CD4-positive, alpha-beta memory T cell (primary cell): ENCODE data around the gene QARS1. TPM values are rescaled to one million over a fixed set of nuclear protein-coding genes. Genes with fewer than 3 reads are reported as not detected.

Experiments
- CTCF ChIA-PET: fragments of 350-600 bp; sonication (Branson Sonifier 250); formaldehyde crosslinking; loops from one replicate; lab custom pipeline; 2021; ENCODE audit warnings: inconsistent platforms; ENCODE audit not compliant: partially characterized antibody; lab: Charles Lee
- POLR2A ChIA-PET: fragments of 350-600 bp; sonication (Branson Sonifier 250); formaldehyde crosslinking; loops from one replicate; lab custom pipeline; 2021; ENCODE audit not compliant: partially characterized antibody; lab: Charles Lee
- DNase-seq, 5 donors: peaks; one replicate each; pipeline versions ENCODE4 v3.0.0 to v3.0.0-alpha.2; 2020 to 2022; ENCODE audit warnings: mixed read lengths in 1 of 5
- H3K27ac ChIP-seq: one replicate; pipeline ENCODE4 v1.7.0; 2013; ENCODE audit warnings: low read depth, low read length
- H3K27me3 ChIP-seq: 2 replicates; pipeline ENCODE4 v1.7.0; 2013; ENCODE audit warnings: mild to moderate bottlenecking, low read length, moderate library complexity; ENCODE audit not compliant: insufficient read depth
- H3K36me3 ChIP-seq: 2 replicates; pipeline ENCODE4 v1.7.0; 2013; ENCODE audit warnings: mild to moderate bottlenecking, low read length, moderate library complexity; ENCODE audit not compliant: insufficient read depth
- H3K4me1 ChIP-seq: 2 replicates; pipeline ENCODE4 v1.7.0; 2013; ENCODE audit warnings: mild to moderate bottlenecking, low read length, moderate library complexity; ENCODE audit not compliant: insufficient read depth
- H3K4me3 ChIP-seq, 2 donors: one replicate each; pipeline ENCODE4 v1.7.0; 2013; ENCODE audit warnings: low read length in 2 of 2, mild to moderate bottlenecking in 1 of 2
- H3K9me3 ChIP-seq, 2 donors: one replicate each; pipeline ENCODE4 v1.7.0; 2013; ENCODE audit warnings: low read length in 2 of 2, control low read depth in 1 of 2; ENCODE audit not compliant: control insufficient read depth in 1 of 2
- H3K27ac Mint-ChIP-seq, 7 donors: one replicate each; pipeline ENCODE4 v1.8.0; 2020 to 2021; ENCODE audit warnings: mixed read lengths in 7 of 7, mild to moderate bottlenecking in 6 of 7, inconsistent platforms in 3 of 7, moderate library complexity in 3 of 7
- H3K27me3 Mint-ChIP-seq, 2 donors: one replicate each; pipeline ENCODE4 v1.8.0; 2020 to 2021; ENCODE audit warnings: mixed read lengths in 2 of 2
- H3K36me3 Mint-ChIP-seq, 2 donors: one replicate each; pipeline ENCODE4 v1.8.0; 2020 to 2021; ENCODE audit warnings: mixed read lengths in 2 of 2, inconsistent platforms in 1 of 2, mild to moderate bottlenecking in 1 of 2
- H3K4me1 Mint-ChIP-seq, 4 donors: one replicate each; pipeline ENCODE4 v1.8.0; 2020 to 2021; ENCODE audit warnings: mixed read lengths in 4 of 4, mild to moderate bottlenecking in 1 of 4
- H3K4me3 Mint-ChIP-seq, 8 donors: one replicate each; pipeline ENCODE4 v1.8.0; 2020 to 2021; ENCODE audit warnings: mixed read lengths in 8 of 8, mild to moderate bottlenecking in 7 of 8, moderate library complexity in 6 of 8, inconsistent platforms in 3 of 8
- H3K9me3 Mint-ChIP-seq, 8 donors: one replicate each; pipeline ENCODE4 v1.8.0; 2020 to 2021; ENCODE audit warnings: mixed read lengths in 8 of 8, mild to moderate bottlenecking in 5 of 8, inconsistent platforms in 3 of 8, moderate library complexity in 1 of 8
- intact Hi-C: fragments of 100-400 bp; cut with micrococcal nuclease; formaldehyde crosslinking; loops from one replicate; pipeline ENCODE4 v1.15.1; 2023
- polyA plus RNA-seq, 2 donors: library from polyadenylated mRNA; unstranded; fragments of 300-500 nt; fragmentation: Illumina TruSeq; gene quantifications; one replicate each; pipeline ENCODE4 v1.2.3, GENCODE V29; 2021
- total RNA-seq, 2 experiments: library from RNA; stranded (reverse); gene quantifications; one replicate each; pipeline ENCODE4 v1.2.3, GENCODE V29; 2021

Gene QARS1
- total and polyA plus RNA-seq, 4 experiments from 2014 or later = 102 to 199 (median 157) TPM

DNA sequence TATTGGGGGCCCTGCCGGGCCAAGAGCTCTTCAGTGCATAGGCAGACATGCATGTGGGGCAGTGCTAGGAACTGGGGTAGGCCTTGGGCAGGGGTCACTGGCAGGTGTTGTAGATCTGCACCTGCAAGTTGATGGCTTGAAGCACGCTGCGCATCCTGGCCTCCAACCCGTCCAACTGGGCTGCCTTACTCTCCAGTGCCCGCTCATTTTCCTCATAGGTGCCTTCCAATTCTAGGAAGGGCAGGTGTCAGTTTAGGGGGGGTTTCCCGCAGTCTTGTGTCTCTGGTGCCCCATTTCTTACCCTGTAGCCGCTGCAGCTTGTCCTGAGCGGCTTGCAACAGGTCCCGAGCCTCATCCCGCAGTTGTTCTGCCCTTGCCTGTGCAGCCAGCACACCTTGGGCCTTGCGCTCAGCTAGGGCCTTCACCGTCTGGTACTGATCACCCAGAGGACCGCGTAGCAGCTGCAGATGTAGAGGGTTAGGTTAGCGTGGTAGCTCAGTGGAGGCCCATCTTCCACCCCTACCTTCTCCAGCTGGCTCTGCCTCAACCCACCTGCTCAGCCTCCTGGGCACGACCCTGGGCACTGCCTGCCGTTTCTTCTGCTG lies 16.7 kb upstream of the QARS1 start:
- H3K9me3 ChIP-seq = no peaks in the 10 kb centered on the region
- Mint-ChIP-seq H3K9me3 (no peaks in the 10 kb centered on the region), H3K4me3 (peak overlapping the region; percentile 53 to 90 (median 88)), H3K27me3 (no peaks in the 10 kb centered on the region), H3K36me3 (peaks cover 13 to 15% of the 10 kb centered on the region in 2 donors), H3K27ac (peak overlapping the region; percentile 70 to 95 (median 92)), H3K4me1 (peaks cover 7 to 33% (median 19%) of the 10 kb centered on the region in 4 donors)
- ChIA-PET CTCF (interaction anchor here (0.9 to 3.2 kb wide), 9 partner anchors 16 to 133 kb away, joined by 3 to 24 read pairs (median 4); partner anchors contain the start of genes NDUFAF3, P4HTM, QARS1 and QRICH1), POLR2A (interaction anchor here (0.6 to 5.9 kb wide), 27 partner anchors 9 to 1115 kb away, joined by 3 to 105 read pairs (median 5); partner anchors contain the start of genes ARIH2, BSN, CCDC71 and DAG1)
- H3K4me1 ChIP-seq = peaks cover 26% of the 10 kb centered on the region
- no peaks in the 10 kb centered on the region for H3K27me3 ChIP-seq
- peak overlapping the region in 1 of 2 donors; percentile 94 for H3K4me3 ChIP-seq
- DNase-seq = peak in 1 of 5 donors; percentile 4
- peaks cover 18% of the 10 kb centered on the region for H3K36me3 ChIP-seq
- intact Hi-C loops = loop anchor here (2.0 kb wide), 2 partner anchors 38 to 50 kb away; partner anchors contain the start of gene KLHDC8B
- H3K27ac ChIP-seq = peak overlapping the region; percentile 92

GRCh38 chr3:49120438-49121131 lies 16.0 kb upstream of the QARS1 start, which contains the start of gene USP19:
USP19 (minus strand) TSS chr3:49120823; CDS start chr3:49119145, 1,678 bp downstream.
- POLR2A ChIA-PET = interaction anchor here (0.6 to 5.9 kb wide), 27 partner anchors 10 to 1116 kb away, joined by 3 to 105 read pairs (median 5); partner anchors contain the start of genes ARIH2, BSN, CCDC71 and DAG1
- H3K36me3 ChIP-seq = peaks cover 25% of the 10 kb centered on the region
- H3K27me3 ChIP-seq = no peaks in the 10 kb centered on the region

DNA sequence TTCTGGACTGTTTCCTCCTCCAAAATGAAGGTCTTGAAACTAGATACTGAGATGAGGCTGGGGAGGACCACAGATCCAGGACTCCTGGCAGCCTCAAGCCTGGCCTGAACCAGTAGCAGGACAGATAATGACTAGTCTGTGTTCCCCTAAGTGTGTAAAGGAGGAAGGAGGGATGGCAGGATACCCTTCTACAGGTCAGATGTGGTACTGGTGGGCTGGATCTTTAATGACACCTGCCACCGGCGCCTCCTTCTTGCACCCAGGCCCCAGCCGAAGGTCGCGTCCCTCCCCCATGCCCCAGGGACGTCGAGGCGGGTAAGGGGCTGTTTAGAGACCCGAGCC lies 15.5 kb upstream of the QARS1 start:
- intact Hi-C loops = loop anchor here (1.0 to 2.0 kb wide), 4 partner anchors 16 to 51 kb away; partner anchors contain the start of genes KLHDC8B, QARS1 and QRICH1
- peak in 2 of 5 donors; percentile 14 to 16 for DNase-seq

More at GRCh38 chr3:49120438-49121131, 16.0 kb upstream of the QARS1 start, which contains the start of gene USP19:
- CTCF ChIA-PET = interaction anchor here (0.9 to 3.2 kb wide), 9 partner anchors 10 to 132 kb away, joined by 3 to 24 read pairs (median 4); partner anchors contain the start of genes NDUFAF3, P4HTM, QARS1 and QRICH1
- peak within 1 kb of the TSS; percentile 92 for H3K27ac ChIP-seq
- Mint-ChIP-seq H3K9me3 (no peaks in the 10 kb centered on the region), H3K27me3 (no peaks in the 10 kb centered on the region), H3K27ac (peak within 1 kb of the TSS; percentile 88 to 95 (median 92)), H3K4me3 (peak within 1 kb of the TSS; percentile 86 to 90 (median 89)), H3K4me1 (peaks cover 7 to 35% (median 19%) of the 10 kb centered on the region in 4 donors), H3K36me3 (peaks cover 18 to 21% of the 10 kb centered on the region in 2 donors)
- H3K4me1 ChIP-seq = peaks cover 26% of the 10 kb centered on the region
- intact Hi-C loops = loop anchor here (1.0 to 2.0 kb wide), 4 partner anchors 16 to 50 kb away; partner anchors contain the start of genes KLHDC8B, QARS1 and QRICH1
- H3K4me3 ChIP-seq = peak within 1 kb of the TSS; percentile 45 to 94
- H3K9me3 ChIP-seq = no peaks in the 10 kb centered on the region
- DNase-seq = peak; percentile 94 to 95 (median 95)

DNA sequence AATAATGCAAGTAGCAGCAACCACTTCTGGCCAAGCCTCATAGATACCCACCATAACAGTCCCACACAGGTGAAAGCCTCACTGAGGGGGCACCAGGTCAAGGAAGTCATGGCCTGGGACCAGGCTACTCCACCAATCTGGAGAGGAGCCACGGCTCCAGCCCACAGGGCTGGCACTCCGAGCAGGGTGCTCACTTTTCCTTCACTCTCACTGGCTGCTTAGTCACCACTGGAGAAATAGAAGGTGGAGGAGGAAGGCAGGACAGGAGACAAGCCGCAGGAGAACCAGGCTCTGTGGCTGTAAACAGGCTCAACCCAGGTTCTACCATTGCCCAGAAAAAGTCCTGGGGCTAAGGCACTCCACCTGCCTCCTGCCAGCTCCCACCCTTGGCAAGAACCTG lies 14.9 kb upstream of the QARS1 start:
- H3K4me1 Mint-ChIP-seq = peaks cover 7 to 35% (median 22%) of the 10 kb centered on the region in 4 donors
- H3K9me3 Mint-ChIP-seq = no peaks in the 10 kb centered on the region
- peak overlapping the region; percentile 45 to 94 for H3K4me3 ChIP-seq
- ChIA-PET CTCF (interaction anchor here (1.0 to 3.2 kb wide), 3 partner anchors 9 to 131 kb away, joined by 3 to 24 read pairs (median 17); partner anchors contain the start of genes P4HTM and QRICH1), POLR2A (interaction anchor here (2.0 to 5.9 kb wide), 4 partner anchors 13 to 402 kb away, joined by 10 to 105 read pairs (median 39); partner anchors contain the start of genes IP6K2, QARS1 and QRICH1)
- peaks cover 26% of the 10 kb centered on the region for H3K4me1 ChIP-seq
- H3K27me3 ChIP-seq = no peaks in the 10 kb centered on the region
- H3K27ac Mint-ChIP-seq = peak overlapping the region; percentile 88 to 95 (median 92)
- intact Hi-C loops = no loop called here
- H3K36me3 ChIP-seq = peaks cover 36% of the 10 kb centered on the region
- H3K27me3 Mint-ChIP-seq = no peaks in the 10 kb centered on the region
- H3K36me3 Mint-ChIP-seq = peaks cover 25 to 31% of the 10 kb centered on the region in 2 donors
- no peak for DNase-seq
- no peaks in the 10 kb centered on the region for H3K9me3 ChIP-seq
- peak overlapping the region; percentile 92 for H3K27ac ChIP-seq
- H3K4me3 Mint-ChIP-seq = peak overlapping the region in 7 of 8 donors; percentile 86 to 90 (median 89)

More for the DNA sequence above, 15.5 kb upstream of the QARS1 start:
- H3K4me3 Mint-ChIP-seq = peak overlapping the region; percentile 86 to 90 (median 89)
- peak overlapping the region; percentile 88 to 95 (median 92) for H3K27ac Mint-ChIP-seq
- no peaks in the 10 kb centered on the region for H3K27me3 Mint-ChIP-seq
- H3K36me3 Mint-ChIP-seq = peaks cover 23 to 26% of the 10 kb centered on the region in 2 donors
- peak overlapping the region; percentile 45 to 94 for H3K4me3 ChIP-seq
- no peaks in the 10 kb centered on the region for H3K9me3 Mint-ChIP-seq
- H3K36me3 ChIP-seq = peaks cover 30% of the 10 kb centered on the region
- peaks cover 26% of the 10 kb centered on the region for H3K4me1 ChIP-seq
- peak overlapping the region; percentile 92 for H3K27ac ChIP-seq
- H3K27me3 ChIP-seq = no peaks in the 10 kb centered on the region
- peaks cover 7 to 35% (median 21%) of the 10 kb centered on the region in 4 donors for H3K4me1 Mint-ChIP-seq
- no peaks in the 10 kb centered on the region for H3K9me3 ChIP-seq
- ChIA-PET CTCF (interaction anchor here (1.0 to 3.2 kb wide), 7 partner anchors 10 to 132 kb away, joined by 3 to 24 read pairs (median 4); partner anchors contain the start of genes P4HTM, QRICH1 and WDR6), POLR2A (interaction anchor here (1.0 to 5.9 kb wide), 15 partner anchors 10 to 820 kb away, joined by 4 to 105 read pairs (median 10); partner anchors contain the start of genes CCDC71, IMPDH2, IP6K2 and NDUFAF3)

DNA sequence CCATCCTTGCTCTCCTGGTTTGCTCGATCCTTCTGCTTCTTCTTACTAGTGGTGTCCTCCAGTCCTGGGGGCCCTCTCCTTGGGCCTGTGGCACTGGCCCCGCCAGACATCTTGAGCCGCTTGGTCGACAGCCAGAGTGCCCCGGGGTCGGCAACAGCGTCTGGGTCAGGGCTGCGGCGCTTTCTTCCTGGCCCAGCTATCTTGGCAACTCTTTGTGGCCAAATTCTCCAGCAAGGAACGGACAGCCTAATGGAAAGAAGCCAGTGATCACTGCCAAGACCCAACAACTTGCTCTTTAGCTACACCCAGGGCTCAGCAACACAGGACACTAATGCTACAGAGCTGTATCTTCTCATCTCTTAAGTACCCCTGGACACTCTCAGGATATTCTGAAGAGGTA lies 14.5 kb upstream of the QARS1 start:
- ChIA-PET CTCF (interaction anchor here (3.2 kb wide), 2 partner anchors 26 to 131 kb away, joined by 17 to 24 read pairs; partner anchors contain the start of genes P4HTM and QRICH1), POLR2A (interaction anchor here (2.9 to 5.9 kb wide), 3 partner anchors 12 to 131 kb away, joined by 12 to 105 read pairs (median 66); partner anchors contain the start of genes QARS1 and QRICH1)
- peak overlapping the region in 3 of 7 donors; percentile 47 to 93 (median 82) for H3K27ac Mint-ChIP-seq
- Histone ChIP-seq H3K4me3 (no peak overlapping the region), H3K4me1 (peaks cover 26% of the 10 kb centered on the region), H3K9me3 (no peaks in the 10 kb centered on the region), H3K27ac (peak overlapping the region; percentile 92), H3K27me3 (no peaks in the 10 kb centered on the region), H3K36me3 (peaks cover 40% of the 10 kb centered on the region)
- DNase-seq = no peak
- H3K36me3 Mint-ChIP-seq = peaks cover 29 to 35% of the 10 kb centered on the region in 2 donors
- H3K4me1 Mint-ChIP-seq = peaks cover 7 to 37% (median 22%) of the 10 kb centered on the region in 4 donors
- H3K4me3 Mint-ChIP-seq = peak overlapping the region in 6 of 8 donors; percentile 64 to 90 (median 90)
- intact Hi-C loops = no loop called here
- H3K9me3 Mint-ChIP-seq = no peaks in the 10 kb centered on the region
- H3K27me3 Mint-ChIP-seq = no peaks in the 10 kb centered on the region

DNA sequence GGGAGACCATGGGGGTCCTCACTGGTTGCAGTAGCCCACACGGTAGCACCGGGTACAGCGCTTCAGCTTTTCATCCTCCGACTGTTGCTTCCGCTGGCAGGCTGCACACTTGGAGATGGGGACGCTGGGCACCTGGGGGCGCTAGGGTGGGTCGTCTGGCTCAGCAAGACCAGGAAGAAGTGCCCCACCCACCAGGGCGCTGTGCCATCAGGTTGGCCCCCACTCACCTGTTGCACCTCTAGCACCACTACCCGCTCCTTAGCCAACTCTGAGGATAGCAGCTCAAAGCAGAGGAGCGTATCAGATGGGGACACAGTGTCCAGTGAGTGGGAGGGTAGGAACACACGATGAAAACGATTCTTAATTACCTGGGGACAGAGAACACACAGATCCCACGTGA lies 7.7 kb upstream of the QARS1 start:
- Mint-ChIP-seq H3K4me3 (no peak overlapping the region), H3K36me3 (peaks cover 44 to 69% of the 10 kb centered on the region in 2 donors), H3K27ac (no peak overlapping the region), H3K9me3 (no peaks in the 10 kb centered on the region), H3K27me3 (no peaks in the 10 kb centered on the region), H3K4me1 (peaks cover 0 to 9% (median 3%) of the 10 kb centered on the region in 4 donors)
- peaks cover 75% of the 10 kb centered on the region for H3K36me3 ChIP-seq
- peak in 1 of 5 donors; percentile 25 for DNase-seq
- no peak overlapping the region for H3K4me3 ChIP-seq
- no peaks in the 10 kb centered on the region for H3K4me1 ChIP-seq
- intact Hi-C loops = no loop called here
- no peaks in the 10 kb centered on the region for H3K27me3 ChIP-seq
- no peak overlapping the region for H3K27ac ChIP-seq
- no peaks in the 10 kb centered on the region for H3K9me3 ChIP-seq
- ChIA-PET CTCF (no interaction called here), POLR2A (no interaction called here)
